Epithelial cell of proximal tubule (primary cell): Measurements from ENCODE around the gene SLC9B2. TPM values are rescaled to one million over a fixed set of nuclear protein-coding genes. Genes with fewer than 3 reads are reported as not detected.
A peak's percentile ranks its signal among the peaks of the same experiment; 100 is the strongest.

ENCODE experiments used
- DNase-seq: peaks from one replicate; pipeline ENCODE4 v3.0.0-alpha.2; 2011; ENCODE audit warnings: low read depth
- H3K4me3 ChIP-seq: 2 replicates; pipeline ENCODE4 v1.5.1; 2011; ENCODE audit warnings: low read depth, mild to moderate bottlenecking, low read length
- CTCF ChIP-seq: conservative IDR thresholded peaks from 2 replicates; pipeline ENCODE4 v1.5.1; 2012; ENCODE audit warnings: low read depth, mild to moderate bottlenecking, low read length
- total RNA-seq: library from RNA; depleted of rRNA; stranded (reverse); fragments of >200 nt; gene quantifications from 2 replicates; pipeline ENCODE4 v1.2.3, GENCODE V29; 2015

SLC9B2 gene
- total RNA-seq, 1 donor from 2014 or later, result 7.0 TPM

- no peak for TF ChIP-seq CTCF
- H3K4me3 ChIP-seq, result no peak overlapping the region
- no peak for DNase-seq
Observed at GRCh38 chr4:103021120-103021519, 55.4 kb downstream of the SLC9B2 start.

GRCh38 chr4:103019308-103020124, 57.0 kb downstream of the SLC9B2 start, which contains the start of gene SLC9B1:
TSS of gene SLC9B1 (minus strand) at chr4:103019705. CDS start at chr4:102991711, 27,994 bp downstream.
- peak; percentile 71 for DNase-seq
- H3K4me3 ChIP-seq, result peak within 1 kb of the TSS; percentile 59
- no peak for TF ChIP-seq CTCF

GRCh38 chr4:103018391-103019307, 57.9 kb downstream of the SLC9B2 start:
- no peak for DNase-seq
- no peak for TF ChIP-seq CTCF
- peak overlapping the region; percentile 59 for H3K4me3 ChIP-seq

- DNase-seq, result no peak
- H3K4me3 ChIP-seq, result no peak overlapping the region
- TF ChIP-seq CTCF, result no peak
Observed at GRCh38 chr4:103012551-103012950, 64.0 kb downstream of the SLC9B2 start.

DNA sequence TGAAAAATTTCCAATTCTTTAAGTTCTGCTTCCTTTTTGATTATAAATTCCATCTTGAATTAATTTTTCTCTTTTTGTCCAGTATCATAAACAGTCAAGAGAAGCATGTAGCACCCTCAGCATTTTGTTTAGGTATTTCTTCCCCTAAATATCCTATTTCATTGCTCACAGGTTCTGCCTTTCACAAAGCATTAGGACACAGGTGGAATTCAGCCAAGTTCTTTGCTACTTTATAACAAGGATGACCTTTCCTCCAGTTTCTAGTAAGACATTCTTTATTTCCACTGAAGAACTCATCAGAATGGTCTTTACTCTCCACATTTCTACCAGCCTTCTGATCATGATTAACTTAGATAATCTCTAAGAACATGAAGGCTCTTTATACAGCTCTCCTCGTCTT, 64.5 kb downstream of the SLC9B2 start:
- no peak overlapping the region for H3K4me3 ChIP-seq
- TF ChIP-seq CTCF, result no peak
- peak; percentile 83 for DNase-seq

DNA sequence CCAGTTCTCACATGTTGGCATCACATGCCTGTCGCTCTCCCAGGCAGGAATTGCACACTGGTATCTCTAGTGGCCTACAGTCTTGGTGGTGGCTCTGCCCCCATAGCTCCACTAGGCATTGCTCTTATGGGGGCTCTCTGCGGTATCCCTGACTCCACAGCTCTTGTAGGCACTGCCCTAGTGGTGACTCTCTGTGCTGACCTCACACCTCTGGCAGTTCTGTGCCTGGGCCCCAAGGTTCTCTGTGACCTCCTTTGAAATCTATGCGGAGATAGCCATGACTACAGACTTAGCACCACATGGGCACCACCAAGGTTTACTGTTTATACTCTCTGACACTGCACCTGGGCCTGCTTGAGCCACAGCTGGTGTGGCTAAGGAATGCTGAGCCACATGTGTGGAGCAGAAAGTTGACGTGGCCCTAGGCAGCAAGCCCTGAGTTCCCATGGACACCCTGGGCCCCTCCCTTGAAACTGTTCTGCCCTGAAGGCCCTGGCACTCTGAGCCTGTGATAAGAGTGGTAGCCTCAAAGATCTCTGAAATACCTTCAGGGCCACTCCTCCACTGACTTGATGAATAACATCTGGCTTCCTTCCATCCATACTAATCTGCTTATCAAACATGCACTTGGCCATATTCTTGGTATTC, 65.1 kb downstream of the SLC9B2 start:
- DNase-seq, result no peak
- TF ChIP-seq CTCF, result peak; percentile 9
- H3K4me3 ChIP-seq, result no peak overlapping the region
